HEK293T (cell line): ENCODE data around the gene OBI1.

Experiments used
- CTCF ChIA-PET: fragments of 350-600 bp; formaldehyde crosslinking; extraction: SDS; loops from one replicate; lab custom pipeline; 2021; ENCODE audit warnings: antibody characterized with exemption, inconsistent platforms; lab: Yijun Ruan, JAX
- POLR2A ChIA-PET: fragments of 350-600 bp; formaldehyde crosslinking; extraction: SDS; loops from one replicate; lab custom pipeline; 2020; ENCODE audit warnings: antibody characterized with exemption, inconsistent platforms; lab: Yijun Ruan, JAX
- DNase-seq: peaks from one replicate; pipeline ENCODE4 v3.0.0; 2012; ENCODE audit warnings: mixed read lengths; ENCODE audit errors: extremely low spot score
- ARNT ChIP-seq: fragments of 450-650 bp; IDR thresholded peaks from 2 replicates; pipeline ENCODE4 v1.6.1; 2017; ENCODE audit warnings: mild to moderate bottlenecking
- BHLHE40 ChIP-seq: fragments of 450-650 bp; IDR thresholded peaks from 2 replicates; pipeline ENCODE4 v1.6.1; 2016; ENCODE audit warnings: mild to moderate bottlenecking, moderate library complexity, borderline replicate concordance
- CTBP1 ChIP-seq: fragments of 450-650 bp; IDR thresholded peaks from 2 replicates; pipeline ENCODE4 v1.6.1; 2016; ENCODE audit warnings: borderline replicate concordance
- ELF4 ChIP-seq: fragments of 450-650 bp; IDR thresholded peaks from 2 replicates; pipeline ENCODE4 v1.6.1; 2017; ENCODE audit warnings: antibody characterized with exemption
- FOXA1 ChIP-seq: fragments of 450-650 bp; IDR thresholded peaks from 2 replicates; pipeline ENCODE4 v1.6.1; 2016; ENCODE audit warnings: mild to moderate bottlenecking
- FOXK2 ChIP-seq: fragments of 450-650 bp; IDR thresholded peaks from 2 replicates; pipeline ENCODE4 v1.6.1; 2016; ENCODE audit warnings: mild to moderate bottlenecking
- FOXM1 ChIP-seq: fragments of 450-650 bp; IDR thresholded peaks from 2 replicates; pipeline ENCODE4 v1.6.1; 2017; ENCODE audit warnings: mild to moderate bottlenecking, borderline replicate concordance
- HDGF ChIP-seq: fragments of 450-650 bp; IDR thresholded peaks from 2 replicates; pipeline ENCODE4 v1.6.1; 2017; ENCODE audit warnings: antibody characterized with exemption, borderline replicate concordance
- L3MBTL2 ChIP-seq: fragments of 450-650 bp; conservative IDR thresholded peaks from 2 replicates; pipeline ENCODE4 v1.6.1; 2016; ENCODE audit warnings: mild to moderate bottlenecking
- LEF1 ChIP-seq: fragments of 450-650 bp; IDR thresholded peaks from 2 replicates; pipeline ENCODE4 v1.6.1; 2017; ENCODE audit warnings: mild to moderate bottlenecking, borderline replicate concordance
- NFRKB ChIP-seq: fragments of 450-650 bp; IDR thresholded peaks from 2 replicates; pipeline ENCODE4 v1.6.1; 2016; ENCODE audit warnings: mild to moderate bottlenecking, moderate library complexity
- PKNOX1 ChIP-seq: fragments of 450-650 bp; IDR thresholded peaks from 2 replicates; pipeline ENCODE4 v1.6.1; 2016
- SP1 ChIP-seq: fragments of 450-650 bp; IDR thresholded peaks from 2 replicates; pipeline ENCODE4 v1.6.1; 2017
- SUZ12 ChIP-seq: fragments of 450-650 bp; IDR thresholded peaks from 2 replicates; pipeline ENCODE4 v1.6.1; 2016; ENCODE audit warnings: mild to moderate bottlenecking
- TARDBP ChIP-seq: fragments of 450-650 bp; IDR thresholded peaks from 2 replicates; pipeline ENCODE4 v1.6.1; 2016
- ZNF384 ChIP-seq: fragments of 450-650 bp; IDR thresholded peaks from 2 replicates; pipeline ENCODE4 v1.6.1; 2016

The OBI1 gene

GRCh38 chr13:78606471-78607408 is 52.2 kb downstream of the OBI1 start:
- ChIA-PET POLR2A (no interaction called here), CTCF (interaction anchor here (0.5 kb wide), 1 partner anchor 469 kb away, joined by 3 read pairs; no protein-coding TSS in a partner anchor)
- TF ChIP-seq PKNOX1 (no peak), FOXM1 (no peak), ZNF384 (no peak), NFRKB (no peak), FOXA1 (no peak), SUZ12 (no peak), FOXK2 (no peak), L3MBTL2 (no peak), BHLHE40 (no peak), ELF4 (no peak), TARDBP (no peak), SP1 (no peak), HDGF (no peak), ARNT (no peak), CTBP1 (no peak), LEF1 (no peak)
- DNase-seq: no peak

GRCh38 chr13:78604782-78605611 is 54.0 kb downstream of the OBI1 start:
- CTCF ChIA-PET: interaction anchor here (0.5 to 1.6 kb wide), 8 partner anchors 11 to 364 kb away, joined by 3 to 10 read pairs (median 4); no protein-coding TSS in a partner anchor
- POLR2A ChIA-PET: interaction anchor here (0.6 to 2.8 kb wide), 3 partner anchors 7 to 876 kb away, joined by 3 to 11 read pairs (median 3); no protein-coding TSS in a partner anchor
- DNase-seq: peak; percentile 83
- no peak for TF ChIP-seq SUZ12
- TF ChIP-seq CTBP1: peak; percentile 93
- TF ChIP-seq FOXK2: no peak
- TF ChIP-seq BHLHE40: no peak
- no peak for TF ChIP-seq SP1
- 0 out of 2 replicates have a peak, but pooled peaks have one; percentile 58 for TF ChIP-seq HDGF
- TF ChIP-seq TARDBP: no peak
- TF ChIP-seq NFRKB: no peak
- TF ChIP-seq FOXA1: no peak
- peak; percentile 33; the same call in 1 of the 2 replicates for TF ChIP-seq FOXM1
- no peak for TF ChIP-seq ARNT

GRCh38 chr13:78603240-78603957 is 55.6 kb downstream of the OBI1 start, which contains the start of gene POU4F1:
Gene POU4F1 (minus strand): TSS chr13:78603552. CDS start chr13:78603326, 226 bp downstream.
- peak; percentile 99 for DNase-seq
- ChIA-PET POLR2A (interaction anchor here (0.6 to 2.8 kb wide), 18 partner anchors 9 to 363 kb away, joined by 3 to 11 read pairs (median 4); no protein-coding TSS in a partner anchor), CTCF (interaction anchor here (0.6 to 1.6 kb wide), 5 partner anchors 14 to 362 kb away, joined by 3 to 10 read pairs (median 3); no protein-coding TSS in a partner anchor)
- 0 out of 2 replicates have a peak, but pooled peaks have one; percentile 75 for TF ChIP-seq LEF1
- TF ChIP-seq CTBP1: peak; percentile 86
- TF ChIP-seq TARDBP: no peak
- TF ChIP-seq L3MBTL2: peak; percentile 93
- peak; percentile 46; the same call in 1 of the 2 replicates for TF ChIP-seq ARNT
- TF ChIP-seq ZNF384: no peak
- TF ChIP-seq PKNOX1: peak; percentile 96
- no peak for TF ChIP-seq BHLHE40
- TF ChIP-seq FOXM1: peak; percentile 32; the same call in 1 of the 2 replicates

GRCh38 chr13:78602561-78603239 is 56.3 kb downstream of the OBI1 start:
- DNase-seq: peak; percentile 63
- POLR2A ChIA-PET: interaction anchor here (0.6 to 2.8 kb wide), 9 partner anchors 8 to 203 kb away, joined by 3 to 11 read pairs (median 4); no protein-coding TSS in a partner anchor
- CTCF ChIA-PET: interaction anchor here (0.8 kb wide), 2 partner anchors 151 to 362 kb away, joined by 3 read pairs; no protein-coding TSS in a partner anchor
- TF ChIP-seq L3MBTL2 (peak; percentile 90), BHLHE40 (no peak)
